Stimulated activated CD8-positive, alpha-beta memory T cell treated with anti-CD3 and anti-CD28 coated beads, Interleukin-7, amount 100 ng/mL, for 48 hours (primary cell): Measurements from ENCODE around the gene KLHL29.
"Not testable (repeated sequence)": the region's sequence is repeated elsewhere in the genome, so short reads cannot be mapped to it uniquely, and the experiment has no call there.

ENCODE experiments used
- DNase-seq, 2 donors: peaks; one replicate each; pipeline ENCODE4 v3.0.0-alpha.2; 2020; ENCODE audit warnings: low read depth in 1 of 2; ENCODE audit errors: extremely low read depth in 1 of 2

Gene KLHL29

DNA sequence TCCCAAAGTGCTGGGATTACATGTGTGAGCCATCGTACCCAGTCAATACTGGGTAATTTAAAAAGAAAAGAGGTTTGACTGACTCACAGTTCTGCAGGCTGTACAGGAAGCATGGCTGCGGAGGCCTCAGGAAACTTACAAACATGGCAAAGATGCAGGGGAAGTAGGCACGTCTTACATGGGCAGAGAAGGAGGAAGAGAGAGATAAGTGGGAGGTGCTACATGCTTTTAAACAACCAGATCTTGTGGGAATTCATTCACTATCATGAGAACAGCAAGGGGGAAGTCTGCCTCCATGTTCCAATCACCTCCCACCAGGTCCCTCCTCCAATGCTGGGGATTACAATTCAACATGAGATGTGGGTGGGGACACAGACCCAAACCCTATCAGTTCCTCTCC is 349.4 kb downstream of the KLHL29 start:
- DNase-seq: no peak

DNA sequence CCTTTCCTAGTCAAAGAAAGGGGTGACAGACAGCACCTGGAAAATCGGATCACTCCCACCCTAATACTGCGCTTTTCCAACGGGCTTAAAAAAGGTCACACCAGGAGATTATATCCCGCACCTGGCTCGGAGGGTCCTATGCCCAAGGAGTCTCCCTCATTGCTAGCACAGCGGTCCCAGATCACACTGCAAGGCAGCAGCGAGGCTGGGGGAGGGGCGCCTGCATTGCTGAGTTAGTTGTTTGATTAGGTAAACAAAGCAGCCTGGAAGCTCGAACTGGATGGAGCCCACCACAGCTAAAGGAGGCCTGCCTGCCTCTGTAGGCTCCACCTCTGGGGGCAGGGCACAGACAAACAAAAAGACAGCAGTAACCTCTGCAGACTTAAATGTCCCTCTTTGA is 351.8 kb downstream of the KLHL29 start:
- not testable (repeated sequence) for DNase-seq

DNA sequence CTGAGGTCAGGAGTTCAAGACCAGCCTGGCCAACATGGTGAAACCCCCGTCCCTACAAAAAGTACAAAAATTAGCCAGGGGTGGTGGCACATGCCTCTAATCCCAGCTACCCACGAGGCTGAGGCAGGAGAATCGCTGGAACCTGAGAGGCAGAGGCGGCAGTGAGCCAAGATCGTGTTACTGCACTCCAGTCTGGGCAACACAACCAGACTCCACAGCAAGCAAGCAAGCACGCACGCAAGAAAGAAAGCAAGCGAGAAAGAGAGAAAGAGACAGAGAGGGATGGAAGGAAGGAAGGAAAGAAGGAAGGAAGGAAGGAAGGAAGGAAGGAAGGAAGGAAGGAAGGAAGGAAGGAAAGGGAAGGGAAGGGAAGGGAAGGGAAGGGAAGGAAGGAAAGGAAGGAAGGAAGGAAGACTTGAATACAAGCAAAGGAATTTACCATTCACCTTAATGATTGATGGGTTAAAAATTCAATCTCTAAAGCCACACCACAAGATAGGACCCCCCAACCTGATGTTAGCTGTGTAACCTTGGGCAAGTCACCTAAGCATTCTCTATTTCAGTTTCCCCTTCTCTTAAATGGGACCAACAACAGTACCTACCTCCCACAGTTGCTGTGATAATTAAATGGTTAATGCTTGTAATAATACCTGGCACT is 360.2 kb downstream of the KLHL29 start:
- no peak for DNase-seq

DNA sequence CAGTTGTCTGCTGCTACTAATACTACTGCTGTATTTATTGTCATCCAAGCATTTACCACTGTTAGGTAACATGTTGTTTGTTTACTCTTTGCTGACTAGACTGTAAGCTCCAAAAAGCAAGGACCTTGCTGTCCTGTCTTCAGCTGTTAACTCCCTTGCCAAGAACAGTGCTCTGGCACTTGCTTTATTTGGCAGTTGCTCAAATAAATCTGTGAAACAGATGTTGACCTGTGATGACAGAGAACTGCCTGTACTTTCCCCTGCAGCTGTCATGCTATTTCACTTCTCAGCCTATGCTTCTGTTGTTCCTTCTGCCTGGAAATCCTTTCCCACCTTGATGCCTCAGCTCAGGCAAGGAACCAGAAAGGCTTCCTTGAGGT is 360.7 kb downstream of the KLHL29 start:
- no peak for DNase-seq

DNA sequence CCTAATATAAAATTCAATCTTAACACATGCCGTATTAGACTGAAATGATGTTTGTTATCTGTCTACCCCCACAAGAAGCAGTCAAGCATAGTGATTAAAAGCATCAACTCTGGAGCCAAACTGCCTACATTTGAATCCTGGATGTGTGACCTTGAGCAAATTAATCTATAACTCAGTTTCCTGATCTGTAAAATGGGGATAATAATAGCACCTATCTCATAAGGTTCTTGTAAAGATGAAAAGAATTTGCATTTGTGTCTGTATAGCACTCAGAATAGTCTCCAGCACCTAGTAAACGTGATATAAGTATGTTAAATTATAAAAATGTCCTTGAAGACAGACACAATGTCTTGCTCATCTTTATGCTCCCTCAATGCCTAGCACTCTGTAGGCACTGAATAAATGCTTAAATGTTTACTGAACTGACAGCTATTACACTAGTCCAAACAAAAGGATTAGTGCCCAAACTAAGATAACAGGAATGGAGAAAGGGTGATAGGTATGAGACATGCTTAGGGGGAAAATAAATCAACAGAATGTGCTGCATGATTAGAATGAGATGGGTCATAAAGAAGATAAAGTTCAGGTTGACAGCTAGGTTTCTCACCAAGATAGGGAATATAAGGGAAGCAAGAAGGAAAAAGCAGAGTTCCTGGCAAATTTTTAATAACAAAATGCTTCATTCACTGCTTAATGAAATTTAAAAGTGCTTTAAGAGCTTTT is 361.3 kb downstream of the KLHL29 start:
- no peak for DNase-seq

DNA sequence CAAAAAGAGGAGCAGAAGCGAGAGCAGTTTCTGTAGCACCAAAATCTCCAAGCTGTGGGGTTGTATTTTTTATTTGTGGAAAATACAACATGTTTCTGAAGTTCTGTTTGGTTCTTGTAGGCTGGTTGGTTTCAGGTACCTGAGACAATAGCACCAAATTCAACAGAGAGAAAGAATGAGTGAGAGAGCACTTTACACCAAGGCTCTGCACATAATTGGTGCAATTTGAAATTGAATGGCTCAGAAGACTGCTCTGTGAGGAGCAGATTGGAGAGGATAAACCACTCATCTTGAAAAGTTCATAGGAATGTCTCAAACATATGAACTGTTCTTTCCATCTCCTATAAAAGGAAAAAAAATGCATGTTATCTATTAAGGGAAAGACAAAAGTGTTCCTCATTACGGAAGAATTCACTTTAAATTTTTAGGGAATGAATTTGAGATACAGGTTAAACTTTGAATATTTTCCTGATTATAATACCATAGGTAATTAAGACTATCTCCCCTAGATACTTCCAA is 366.8 kb downstream of the KLHL29 start:
- no peak for DNase-seq

DNA sequence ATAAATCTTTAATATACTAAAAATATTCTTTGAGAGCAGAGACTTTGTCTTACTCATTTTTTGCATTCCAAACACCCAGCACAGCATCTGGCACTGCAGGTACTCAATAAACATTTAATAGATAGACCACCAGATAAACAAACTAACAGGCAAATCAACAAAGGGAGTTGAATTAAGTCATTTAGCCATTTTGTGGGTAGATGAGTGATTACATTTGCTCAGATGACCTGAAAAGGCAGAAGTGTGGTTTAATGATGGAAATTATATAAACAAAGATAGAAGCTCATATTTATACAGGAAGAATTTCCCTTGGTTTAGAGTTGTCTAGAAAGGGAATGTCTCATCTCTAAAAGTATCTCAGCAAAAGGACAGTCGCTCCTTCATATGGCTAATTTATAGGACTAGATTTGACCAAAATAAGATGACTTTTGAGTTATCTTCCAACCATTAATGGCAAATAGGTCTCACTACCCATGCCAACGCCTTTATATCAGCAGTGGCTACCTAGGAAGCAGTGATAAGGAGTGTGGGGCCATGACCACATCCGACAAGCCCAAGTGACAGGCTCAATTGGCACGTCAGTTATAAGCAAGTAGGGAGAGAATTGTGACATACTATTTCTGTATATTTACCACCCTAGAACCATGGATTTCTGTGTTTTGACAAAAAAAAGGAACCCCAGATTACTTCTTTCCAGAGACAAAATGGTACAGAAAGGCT is 368.5 kb downstream of the KLHL29 start:
- DNase-seq: no peak

DNA sequence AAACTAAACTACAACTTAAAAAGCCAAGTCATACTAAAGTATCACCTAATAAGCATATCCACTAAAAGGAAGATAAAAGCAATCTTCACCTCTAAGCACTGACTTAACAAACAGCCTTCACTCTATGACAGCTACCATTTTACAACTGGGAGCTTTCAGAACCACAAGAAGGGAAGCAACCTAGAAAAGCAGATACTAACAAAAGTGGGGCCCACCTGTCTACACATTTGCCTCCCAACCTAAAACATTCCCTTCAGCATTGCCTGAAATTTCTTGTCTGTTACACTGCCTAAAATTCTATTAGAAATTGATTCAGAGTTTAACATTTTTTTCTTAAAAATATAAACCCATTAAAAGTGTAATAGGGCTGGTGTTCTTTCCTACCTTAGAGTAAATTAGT is 370.0 kb downstream of the KLHL29 start:
- DNase-seq: no peak

DNA sequence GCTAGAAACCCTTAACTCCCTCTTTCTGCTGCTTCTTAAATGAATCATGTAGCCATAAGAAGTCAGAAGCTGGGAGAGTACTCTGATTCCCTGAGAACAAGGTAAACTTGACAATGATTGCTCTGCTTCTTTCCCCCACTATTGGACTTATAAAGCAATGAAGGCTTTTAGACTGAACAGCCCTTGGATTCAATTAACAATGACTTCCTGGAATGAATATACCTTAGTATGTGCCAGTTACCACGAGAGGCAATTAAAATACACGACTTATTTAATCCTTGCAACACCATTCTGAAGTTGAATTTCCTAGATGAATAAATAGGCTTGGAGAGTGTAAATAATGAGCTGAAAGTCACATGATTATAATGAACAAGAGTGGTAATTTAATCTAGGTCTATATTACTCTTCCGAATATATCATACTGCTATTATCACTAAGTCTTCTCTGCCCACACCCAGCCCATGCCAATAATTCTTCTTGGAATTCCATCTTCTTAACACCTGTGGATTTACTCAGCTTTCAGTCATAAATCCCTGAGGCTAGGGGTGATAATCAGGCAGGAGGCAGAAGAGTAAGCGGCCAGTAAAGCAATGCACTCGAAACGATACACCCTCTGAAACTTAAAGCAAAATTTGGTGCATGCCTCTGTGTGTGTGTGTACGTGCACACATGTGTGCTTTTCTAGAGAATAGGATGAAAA is 371.8 kb downstream of the KLHL29 start:
- DNase-seq: no peak

DNA sequence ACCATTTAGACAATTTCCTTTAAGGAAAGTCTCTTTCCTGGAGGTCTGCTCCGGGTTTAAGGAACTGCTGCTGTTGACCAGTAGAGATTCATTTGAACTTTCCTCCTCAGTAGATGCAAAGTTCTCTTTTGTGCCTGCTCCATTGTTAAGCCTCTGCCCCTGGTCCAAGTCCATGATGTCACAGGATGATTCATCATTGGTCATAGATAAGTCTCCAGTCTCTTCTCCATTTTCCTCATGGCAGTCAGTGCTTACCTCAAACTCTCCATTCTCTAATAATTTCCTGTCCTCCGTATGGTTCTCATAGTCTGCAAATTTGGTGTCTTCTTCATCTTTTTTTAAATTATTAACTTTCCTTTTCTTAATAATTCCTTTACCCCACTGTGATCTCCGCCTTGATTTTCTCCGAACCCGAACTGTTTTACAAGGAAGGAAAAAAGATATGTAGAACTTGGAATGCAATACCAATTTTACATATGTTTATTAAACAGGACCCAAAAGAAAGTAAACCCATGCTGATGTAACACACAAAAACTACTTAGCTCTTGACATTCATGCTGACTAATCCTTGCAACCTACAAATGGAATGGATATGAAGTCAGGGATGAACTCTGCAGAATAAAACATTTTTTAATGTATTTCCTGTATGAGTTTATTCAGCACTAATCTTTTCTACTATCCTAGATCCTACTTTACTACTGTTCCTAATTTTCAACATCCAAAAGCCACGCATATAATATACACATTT is 372.9 kb downstream of the KLHL29 start:
- no peak for DNase-seq
